Naive thymus-derived CD4-positive, alpha-beta T cell (primary cell): Measurements from ENCODE around the gene LIPH. TPM values are rescaled to one million over a fixed set of nuclear protein-coding genes. Genes with fewer than 3 reads are reported as not detected.

ENCODE experiments used
- ATAC-seq: fragments of 150-1000 bp; cut with Tn5 transposase; 2 replicates; pipeline ENCODE4 v1.10.0; 2021; ENCODE audit warnings: mild to moderate bottlenecking, moderate library complexity
- CTCF ChIA-PET: fragments of 350-600 bp; sonication (Branson Sonifier 250); formaldehyde crosslinking; loops from one replicate; lab custom pipeline; 2021; ENCODE audit warnings: antibody characterized with exemption; lab: Charles Lee
- POLR2A ChIA-PET: fragments of 350-600 bp; sonication (Branson Sonifier 250); formaldehyde crosslinking; loops from one replicate; lab custom pipeline; 2021; ENCODE audit warnings: antibody characterized with exemption, inconsistent platforms; lab: Charles Lee
- DNase-seq, 9 donors: peaks; one replicate each; pipeline versions ENCODE4 v3.0.0 to v3.0.0-alpha.2; 2020 to 2022; ENCODE audit warnings: mixed read lengths in 1 of 9
- H3K27ac ChIP-seq: one replicate; pipeline ENCODE4 v1.7.0; 2013; ENCODE audit warnings: mild to moderate bottlenecking, low read depth, low read length, moderate library complexity
- H3K27me3 ChIP-seq, 2 donors: one replicate each; pipeline ENCODE4 v1.7.0; 2013; ENCODE audit warnings: low read length in 2 of 2, mild to moderate bottlenecking in 2 of 2, moderate library complexity in 2 of 2; ENCODE audit not compliant: control insufficient read depth in 2 of 2, insufficient read depth in 2 of 2
- H3K36me3 ChIP-seq, 3 experiments: 1 replicate in 2 of 3; 2 replicates in 1 of 3; pipeline ENCODE4 v1.7.0; 2013; ENCODE audit warnings: low read length in 3 of 3, mild to moderate bottlenecking in 3 of 3, moderate library complexity in 1 of 3; ENCODE audit not compliant: insufficient read depth in 3 of 3, control insufficient read depth in 2 of 3
- H3K4me1 ChIP-seq, 2 donors: one replicate each; pipeline ENCODE4 v1.7.0; 2013; ENCODE audit warnings: low read length in 2 of 2, mild to moderate bottlenecking in 2 of 2, moderate library complexity in 1 of 2; ENCODE audit not compliant: control insufficient read depth in 2 of 2, insufficient read depth in 2 of 2
- H3K4me3 ChIP-seq: 2 replicates; pipeline ENCODE4 v1.7.0; 2013; ENCODE audit warnings: mild to moderate bottlenecking, low read length
- H3K9me3 ChIP-seq, 3 experiments: 1 replicate in 2 of 3; 2 replicates in 1 of 3; pipeline ENCODE4 v1.7.0; 2013; ENCODE audit warnings: low read length in 3 of 3; ENCODE audit not compliant: control insufficient read depth in 2 of 3
- H3K27ac Mint-ChIP-seq, 9 donors: one replicate each; pipeline ENCODE4 v1.8.0; 2020 to 2022; ENCODE audit warnings: mixed read lengths in 9 of 9, mild to moderate bottlenecking in 8 of 9, moderate library complexity in 5 of 9, inconsistent platforms in 2 of 9
- H3K27me3 Mint-ChIP-seq, 5 donors: one replicate each; pipeline ENCODE4 v1.8.0; 2021 to 2022; ENCODE audit warnings: mixed read lengths in 5 of 5, mild to moderate bottlenecking in 1 of 5
- H3K36me3 Mint-ChIP-seq, 5 donors: one replicate each; pipeline ENCODE4 v1.8.0; 2020 to 2022; ENCODE audit warnings: mixed read lengths in 5 of 5, mild to moderate bottlenecking in 3 of 5, inconsistent platforms in 1 of 5
- H3K4me1 Mint-ChIP-seq, 7 donors: one replicate each; pipeline ENCODE4 v1.8.0; 2020 to 2022; ENCODE audit warnings: mixed read lengths in 7 of 7, mild to moderate bottlenecking in 3 of 7, inconsistent platforms in 1 of 7
- H3K4me3 Mint-ChIP-seq, 10 donors: one replicate each; pipeline ENCODE4 v1.8.0; 2020 to 2022; ENCODE audit warnings: mild to moderate bottlenecking in 10 of 10, mixed read lengths in 10 of 10, moderate library complexity in 6 of 10, inconsistent platforms in 2 of 10
- H3K9me3 Mint-ChIP-seq, 11 donors: one replicate each; pipeline ENCODE4 v1.8.0; 2020 to 2022; ENCODE audit warnings: mixed read lengths in 11 of 11, mild to moderate bottlenecking in 4 of 11, inconsistent platforms in 1 of 11, moderate library complexity in 1 of 11
- intact Hi-C, 2 donors: fragments of 100-400 bp; cut with micrococcal nuclease; formaldehyde crosslinking; loops; one replicate each; pipeline ENCODE4 v1.15.1; 2023
- polyA plus RNA-seq, 2 donors: library from polyadenylated mRNA; unstranded; fragments of 300-500 nt; fragmentation: Illumina TruSeq; gene quantifications; one replicate each; pipeline ENCODE4 v1.2.3, GENCODE V29; 2021
- total RNA-seq, 6 experiments: library from RNA in 5 of 6; stranded (reverse) in 5 of 6; gene quantifications; 1 replicate in 5 of 6; 2 replicates in 1 of 6; pipeline ENCODE4 v1.2.3 and lab custom pipeline; 2021 to 2026

LIPH gene
- total RNA-seq (not detected), polyA plus RNA-seq (not detected), total RNA-seq (lab: John Stamatoyannopoulos, UW) (not detected)

GRCh38 chr3:185552358-185552877 lies at the start of gene LIPH:
Gene LIPH, minus strand, starts transcription at chr3:185552588. Its CDS starts 117 bp downstream, at chr3:185552471.
- Mint-ChIP-seq H3K36me3 (no peaks in the 10 kb centered on the region), H3K27ac (no peak within 1 kb of the TSS), H3K4me1 (peaks cover 0 to 8% (median 0%) of the 10 kb centered on the region in 7 donors), H3K9me3 (no peaks in the 10 kb centered on the region), H3K27me3 (no peaks in the 10 kb centered on the region), H3K4me3 (peak within 1 kb of the TSS in 1 of 10 donors; percentile 4)
- H3K27me3 ChIP-seq, result no peaks in the 10 kb centered on the region
- H3K9me3 ChIP-seq, result no peaks in the 10 kb centered on the region
- intact Hi-C loops, result no loop called here
- ChIA-PET POLR2A (no interaction called here), CTCF (no interaction called here)
- DNase-seq (no peak), ATAC-seq (no peak)
- H3K27ac ChIP-seq, result no peak within 1 kb of the TSS
- no peaks in the 10 kb centered on the region for H3K4me1 ChIP-seq
- H3K4me3 ChIP-seq, result no peak within 1 kb of the TSS
- no peaks in the 10 kb centered on the region for H3K36me3 ChIP-seq

- H3K36me3 Mint-ChIP-seq, result peaks cover 3 to 29% (median 17%) of the 10 kb centered on the region in 5 donors
Observed at GRCh38 chr3:185595526-185595925, 43.1 kb upstream of the LIPH start.

DNA sequence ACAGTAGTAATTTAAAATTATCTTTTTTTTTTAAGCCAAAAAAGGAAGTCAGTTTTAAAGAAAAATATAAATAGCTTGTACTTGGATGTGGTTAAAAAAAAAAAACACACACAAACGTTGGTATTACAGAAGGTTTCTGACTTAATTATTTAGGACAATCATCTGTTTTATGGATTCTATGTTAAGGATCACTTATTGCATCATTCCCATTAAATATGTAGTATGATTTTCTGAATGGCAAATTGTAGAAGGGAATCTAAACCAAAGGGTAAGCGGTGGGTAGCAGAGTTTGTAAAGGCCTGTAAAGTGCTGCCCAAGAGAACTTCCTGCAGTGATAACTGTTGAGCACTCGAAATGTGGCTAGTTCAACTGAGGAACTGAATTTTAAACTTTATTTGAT lies 41.7 kb upstream of the LIPH start:
- H3K27me3 ChIP-seq, result no peaks in the 10 kb centered on the region
- H3K4me1 ChIP-seq, result no peaks in the 10 kb centered on the region
- CTCF ChIA-PET, result interaction anchor here (0.6 kb wide), 1 partner anchor 232 kb away, joined by 4 read pairs; no protein-coding TSS in a partner anchor
- Mint-ChIP-seq H3K36me3 (peaks cover 2 to 18% (median 12%) of the 10 kb centered on the region in 5 donors), H3K27ac (no peak overlapping the region), H3K4me3 (no peak overlapping the region), H3K4me1 (peaks cover 6 to 27% (median 17%) of the 10 kb centered on the region in 7 donors), H3K9me3 (no peaks in the 10 kb centered on the region), H3K27me3 (no peaks in the 10 kb centered on the region)
- intact Hi-C loops, result no loop called here
- H3K27ac ChIP-seq, result no peak overlapping the region
- no peaks in the 10 kb centered on the region for H3K9me3 ChIP-seq
- no peak for DNase-seq
- H3K4me3 ChIP-seq, result no peak overlapping the region
- no peak for ATAC-seq
- POLR2A ChIA-PET, result no interaction called here
- peaks cover 0 to 20% (median 0%) of the 10 kb centered on the region in 3 experiments for H3K36me3 ChIP-seq

More at GRCh38 chr3:185595526-185595925, 43.1 kb upstream of the LIPH start:
- Histone ChIP-seq H3K36me3 (peaks cover 0 to 25% (median 2%) of the 10 kb centered on the region in 3 experiments), H3K27ac (no peak overlapping the region), H3K4me3 (no peak overlapping the region), H3K27me3 (no peaks in the 10 kb centered on the region), H3K9me3 (no peaks in the 10 kb centered on the region), H3K4me1 (no peaks in the 10 kb centered on the region)
- no peaks in the 10 kb centered on the region for H3K27me3 Mint-ChIP-seq
- no peak overlapping the region for H3K4me3 Mint-ChIP-seq
- H3K9me3 Mint-ChIP-seq, result no peaks in the 10 kb centered on the region
- H3K4me1 Mint-ChIP-seq, result peaks cover 6 to 24% (median 18%) of the 10 kb centered on the region in 7 donors
- ChIA-PET CTCF (no interaction called here), POLR2A (interaction anchor here (1.4 kb wide), 1 partner anchor 9 kb away, joined by 12 read pairs; no protein-coding TSS in a partner anchor)
- DNase-seq, result no peak
- H3K27ac Mint-ChIP-seq, result peak overlapping the region in 1 of 9 donors; percentile 21
- ATAC-seq, result peak; percentile 66
- intact Hi-C loops, result no loop called here

- ChIA-PET CTCF (interaction anchor here (0.7 to 1.3 kb wide), 5 partner anchors 9 to 356 kb away, joined by 3 to 5 read pairs (median 3); no protein-coding TSS in a partner anchor), POLR2A (interaction anchor here (0.5 to 2.2 kb wide), 15 partner anchors 9 to 1288 kb away, joined by 3 to 12 read pairs (median 4); partner anchors contain the start of genes DNAJB11, EIF4A2 and TRA2B)
- no peaks in the 10 kb centered on the region for H3K27me3 ChIP-seq
- ATAC-seq (no peak), DNase-seq (no peak)
- H3K36me3 ChIP-seq, result peaks cover 0 to 8% (median 0%) of the 10 kb centered on the region in 3 experiments
- H3K27ac ChIP-seq, result peak overlapping the region; percentile 95
- peak overlapping the region; percentile 79 to 94 (median 87) for H3K4me3 Mint-ChIP-seq
- peaks cover 24 to 40% (median 31%) of the 10 kb centered on the region in 7 donors for H3K4me1 Mint-ChIP-seq
- intact Hi-C loops, result loop anchor here (1.0 to 10.0 kb wide), 15 partner anchors 11 to 1399 kb away; partner anchors contain the start of genes DNAJB11 (in 2 of the 2), ETV5 (in 2 of the 2), TMEM41A (in 2 of the 2) and ABCF3 (in 1 of the 2)
- H3K27me3 Mint-ChIP-seq, result peaks cover 0 to 5% (median 0%) of the 10 kb centered on the region in 5 donors
- H3K4me3 ChIP-seq, result peak overlapping the region; percentile 95
- peaks cover 21 to 27% of the 10 kb centered on the region in 2 donors for H3K4me1 ChIP-seq
- peaks cover 0 to 9% (median 3%) of the 10 kb centered on the region in 5 donors for H3K36me3 Mint-ChIP-seq
- peak overlapping the region; percentile 86 to 99 (median 95) for H3K27ac Mint-ChIP-seq
- H3K9me3 Mint-ChIP-seq, result peaks cover 0 to 5% (median 0%) of the 10 kb centered on the region in 11 donors
- no peaks in the 10 kb centered on the region for H3K9me3 ChIP-seq
Observed at GRCh38 chr3:185586686-185587039, 34.3 kb upstream of the LIPH start.

- peak within 1 kb of the TSS; percentile 95 for H3K27ac ChIP-seq
- no peaks in the 10 kb centered on the region for H3K27me3 ChIP-seq
- ChIA-PET CTCF (interaction anchor here (0.9 to 1.3 kb wide), 4 partner anchors 10 to 357 kb away, joined by 3 to 4 read pairs (median 3); no protein-coding TSS in a partner anchor), POLR2A (interaction anchor here (0.5 to 2.2 kb wide), 16 partner anchors 9 to 1197 kb away, joined by 3 to 12 read pairs (median 4); partner anchors contain the start of genes DNAJB11, EIF4A2 and TRA2B)
- Mint-ChIP-seq H3K4me1 (peaks cover 24 to 40% (median 31%) of the 10 kb centered on the region in 7 donors), H3K27ac (peak within 1 kb of the TSS; percentile 86 to 99 (median 95)), H3K36me3 (peaks cover 0 to 9% (median 3%) of the 10 kb centered on the region in 5 donors), H3K4me3 (peak within 1 kb of the TSS; percentile 79 to 94 (median 87)), H3K27me3 (peaks cover 0 to 5% (median 0%) of the 10 kb centered on the region in 5 donors), H3K9me3 (peaks cover 0 to 5% (median 0%) of the 10 kb centered on the region in 11 donors)
- ATAC-seq (peak; percentile 94), DNase-seq (peak; percentile 96 to 100 (median 100))
- no peaks in the 10 kb centered on the region for H3K9me3 ChIP-seq
- intact Hi-C loops, result loop anchor here (1.0 to 10.0 kb wide), 15 partner anchors 11 to 1399 kb away; partner anchors contain the start of genes DNAJB11 (in 2 of the 2), ETV5 (in 2 of the 2), TMEM41A (in 2 of the 2) and ABCF3 (in 1 of the 2)
- peak within 1 kb of the TSS; percentile 95 for H3K4me3 ChIP-seq
- H3K4me1 ChIP-seq, result peaks cover 21 to 27% of the 10 kb centered on the region in 2 donors
- H3K36me3 ChIP-seq, result peaks cover 0 to 4% (median 0%) of the 10 kb centered on the region in 3 experiments
Observed at GRCh38 chr3:185585859-185586685, 33.7 kb upstream of the LIPH start, which contains the start of gene SENP2. Gene SENP2, plus strand, starts transcription at chr3:185586295. Its CDS starts 119 bp downstream, at chr3:185586414.
